ENCODE measurements around the gene ZNF646.
"Not testable (repeated sequence)": the region's sequence is repeated elsewhere in the genome, so short reads cannot be mapped to it uniquely, and the experiment has no call there.

The ZNF646 gene

DNA sequence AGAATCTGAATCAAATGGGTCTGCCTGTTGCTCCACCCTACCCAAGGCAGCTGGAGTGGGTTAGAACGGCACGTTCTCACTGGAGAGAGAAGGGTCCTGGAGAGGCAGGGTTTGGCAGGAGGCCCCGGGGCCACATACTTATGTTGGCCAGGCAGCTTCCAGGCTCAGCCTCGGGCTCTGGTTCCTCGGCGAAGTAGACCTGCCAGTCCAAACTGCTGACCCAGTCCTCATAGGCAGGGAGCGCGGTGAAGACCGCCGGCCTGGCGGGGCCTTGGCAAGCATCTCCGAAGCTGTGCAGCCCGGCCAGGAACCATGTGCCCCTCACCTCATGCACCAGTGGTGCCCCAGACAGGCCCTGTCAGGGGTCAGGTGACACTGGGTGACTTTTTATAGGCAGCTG lies 9.8 kb downstream of the ZNF646 start:
- DNase-seq, result no peak

DNA sequence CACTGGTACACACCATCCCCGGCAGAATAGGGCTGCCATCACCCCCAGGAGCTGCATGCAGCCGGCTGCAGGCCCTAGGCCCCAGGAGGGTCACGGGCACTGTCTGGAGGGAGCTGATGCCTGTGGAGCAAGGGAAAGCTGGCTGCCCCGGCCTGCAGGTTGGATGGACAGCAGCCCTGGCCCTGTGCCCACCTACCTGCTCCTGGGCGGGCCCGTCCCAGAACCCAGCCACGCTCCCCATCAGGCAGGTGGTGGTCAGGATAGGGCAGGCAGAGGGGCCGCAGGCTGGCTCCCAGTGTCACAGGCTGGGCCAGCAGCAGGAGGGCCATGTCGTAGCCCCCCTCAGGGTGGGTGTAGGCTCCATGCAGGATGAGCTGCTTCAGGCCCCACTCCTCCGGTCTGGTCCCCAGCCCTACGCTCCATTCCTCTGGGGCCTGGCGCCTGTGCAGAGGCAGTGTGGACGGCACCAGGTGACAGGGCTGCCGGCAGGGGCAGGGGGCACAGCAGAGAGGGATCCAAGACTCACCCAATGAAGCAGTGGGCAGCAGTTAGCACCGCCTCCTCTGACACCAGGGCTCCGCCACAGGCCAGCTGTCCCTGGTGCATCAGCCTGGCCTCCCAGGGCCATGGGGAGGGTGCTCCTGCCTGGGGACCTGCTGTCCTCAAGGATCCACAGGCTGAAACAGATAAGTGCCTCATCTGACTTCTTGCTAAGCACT lies 10.5 kb downstream of the ZNF646 start:
- no peak for DNase-seq

DNA sequence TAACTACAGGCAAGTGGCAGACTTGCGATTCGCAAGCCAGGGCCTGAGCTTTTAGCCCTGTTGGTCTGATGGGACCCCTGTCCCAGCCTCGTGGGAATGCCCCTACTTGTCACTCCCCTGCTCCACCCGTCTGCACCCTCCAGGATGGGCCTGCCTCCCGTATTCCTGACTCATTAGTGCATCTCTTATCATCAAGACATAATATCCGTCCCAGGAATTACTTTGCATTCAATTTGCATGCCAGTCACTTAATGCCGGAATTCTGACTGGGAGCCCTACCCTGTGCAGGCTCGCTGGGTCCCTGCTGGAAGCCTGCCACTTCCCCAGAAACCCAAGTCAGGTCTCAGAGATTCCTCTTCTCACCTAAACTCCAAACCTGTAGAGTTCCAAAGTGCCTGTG lies 11.2 kb downstream of the ZNF646 start:
- DNase-seq, result no peak

DNA sequence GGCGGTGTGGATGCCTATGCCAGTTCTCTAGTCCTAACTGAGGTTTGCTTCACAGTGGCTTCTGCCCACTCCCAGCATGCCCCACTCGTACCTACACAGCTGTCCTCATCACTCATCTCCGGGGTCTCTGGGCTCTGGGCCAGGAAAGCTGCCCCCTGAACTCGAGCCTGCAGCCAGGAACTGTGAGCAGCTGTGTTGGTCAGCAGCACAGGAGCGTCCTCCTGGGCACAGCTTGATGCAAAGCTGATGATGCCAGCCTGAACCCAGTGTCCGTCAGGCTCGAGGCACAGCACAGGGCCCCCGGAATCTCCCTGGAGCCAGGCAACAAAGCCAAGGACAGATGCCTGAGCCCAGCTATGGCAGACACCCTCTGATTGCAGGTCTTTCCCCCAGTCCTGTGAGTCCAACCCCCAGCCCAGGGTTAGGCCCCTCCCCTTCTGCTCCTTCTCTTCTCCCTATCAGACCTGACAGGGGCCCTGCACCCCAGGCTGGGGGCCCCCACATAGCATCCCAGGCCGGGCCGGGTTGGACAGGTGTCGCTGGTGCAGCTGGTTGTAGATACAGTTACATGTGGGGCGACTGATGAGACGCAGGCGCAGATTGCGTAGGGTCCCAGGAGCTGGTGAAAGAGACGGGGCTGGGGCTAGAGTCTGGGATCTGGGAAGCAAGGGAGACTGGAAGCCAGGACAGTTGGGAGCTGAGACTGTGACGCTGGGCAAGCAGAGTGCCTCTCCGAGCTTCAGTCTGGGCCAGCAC lies 11.8 kb downstream of the ZNF646 start:
- no peak for DNase-seq

DNA sequence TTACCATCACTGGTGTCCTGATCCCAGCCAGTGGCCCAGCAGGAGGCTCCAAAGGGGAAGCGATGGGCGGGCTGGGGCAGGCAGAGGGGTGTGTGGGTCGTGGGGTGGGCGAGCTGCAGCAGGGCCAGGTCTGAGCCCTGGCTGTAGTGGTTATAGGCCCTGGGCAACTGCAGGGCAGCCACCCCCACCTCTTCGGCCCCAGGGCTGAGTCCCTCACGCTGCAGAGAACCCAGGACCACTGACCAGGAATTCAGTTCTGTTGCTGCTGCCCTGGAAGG lies 12.3 kb downstream of the ZNF646 start:
- no peak for DNase-seq

DNA sequence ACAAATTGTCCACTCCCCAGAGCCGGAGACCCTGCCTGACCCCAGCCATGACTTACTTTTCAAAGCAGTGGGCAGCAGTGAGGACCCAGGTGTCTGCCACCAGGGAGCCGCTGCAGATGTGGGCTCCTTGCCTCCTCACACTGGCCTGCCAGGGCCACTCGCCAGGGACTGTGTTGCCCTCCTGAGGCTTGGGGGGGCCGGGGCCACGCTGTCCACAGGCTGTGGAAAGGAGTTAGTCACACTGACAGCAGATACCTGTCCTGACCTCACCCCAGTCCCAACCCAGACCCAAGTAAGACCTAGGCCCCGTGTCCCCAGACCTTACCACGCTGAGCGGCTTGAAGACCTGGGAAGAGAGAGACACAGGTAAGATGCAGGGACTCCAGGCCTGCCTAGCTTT lies 13.3 kb downstream of the ZNF646 start:
- DNase-seq, result no peak

DNA sequence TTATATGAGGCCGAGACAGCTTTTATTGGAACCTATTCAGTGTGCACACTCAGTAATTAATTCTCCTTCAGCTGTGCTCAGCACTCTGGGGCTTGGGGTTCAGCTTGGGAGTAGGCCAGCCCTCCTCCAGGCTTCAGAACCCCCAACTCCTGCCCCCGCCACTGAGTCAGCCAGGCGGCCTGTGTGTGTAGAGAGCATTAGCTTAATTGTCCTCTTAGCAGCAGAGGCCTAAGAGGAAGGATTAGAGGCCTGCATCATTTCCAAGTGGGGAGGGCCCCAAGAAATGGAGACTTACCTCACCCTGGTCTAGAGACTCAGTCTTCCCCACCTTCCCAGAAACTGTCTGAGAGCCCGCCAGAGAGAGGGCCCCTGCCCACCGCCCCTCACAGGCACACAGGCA lies 13.7 kb downstream of the ZNF646 start:
- DNase-seq, result no peak

DNA sequence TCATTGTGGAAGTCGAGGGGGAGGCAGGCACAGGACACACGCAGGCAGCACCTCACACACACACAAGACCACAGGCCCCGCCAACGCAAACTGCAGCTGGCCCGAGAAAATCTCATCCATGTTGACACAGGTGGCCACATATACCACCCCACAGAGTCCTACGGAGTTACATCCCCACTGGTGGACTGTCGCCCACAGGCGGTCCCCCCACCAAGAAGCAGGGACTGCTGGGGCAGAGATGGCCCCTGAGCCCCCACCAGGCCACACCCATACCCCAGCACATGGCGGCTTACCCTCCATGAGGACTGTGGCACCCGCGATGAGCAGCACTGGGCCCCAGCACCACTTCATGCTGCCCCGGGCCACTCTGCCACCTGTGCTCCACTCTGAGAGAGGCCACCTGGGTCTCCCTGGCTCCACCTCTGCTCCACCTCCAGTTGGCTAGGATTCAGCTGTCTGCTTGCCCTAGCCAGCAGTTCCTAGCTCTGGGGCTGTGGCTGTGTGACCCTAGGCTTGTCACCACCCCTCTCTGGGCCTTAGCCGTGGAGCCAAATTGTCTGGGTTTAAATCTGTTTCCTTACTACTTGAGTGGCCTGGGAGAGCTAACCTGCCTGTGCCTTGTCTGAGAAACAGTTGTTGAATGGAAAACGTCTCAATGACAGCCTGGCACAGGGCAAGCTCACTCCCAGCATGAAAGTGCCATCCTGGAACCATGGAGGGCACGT lies 14.4 kb downstream of the ZNF646 start, which contains the start of gene PRSS53:
PRSS53 (minus strand) TSS at position 485 of the 725 bp plus-strand sequence; CDS start at position 351, 134 bp downstream.
- DNase-seq, result no peak

DNA sequence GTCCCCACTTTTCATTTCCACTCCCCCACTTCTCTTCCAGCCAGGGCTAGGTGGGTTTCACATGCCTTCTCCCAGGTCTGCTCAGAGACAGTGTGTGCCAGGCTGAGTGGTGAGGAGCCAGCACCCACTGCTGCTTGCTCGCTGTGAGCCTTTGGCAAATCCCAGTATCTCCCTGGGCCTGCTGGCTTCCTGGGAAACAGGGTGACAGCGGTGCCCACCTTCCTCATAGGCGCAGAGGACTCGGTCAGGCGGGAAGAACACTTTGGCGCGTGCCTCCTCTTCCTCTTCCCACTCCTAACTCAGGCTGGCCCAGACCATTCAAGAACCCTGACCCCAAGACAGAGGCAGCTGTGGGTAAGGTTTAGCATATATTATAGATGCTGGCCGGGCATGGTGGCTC lies 15.0 kb downstream of the ZNF646 start:
- no peak for DNase-seq

DNA sequence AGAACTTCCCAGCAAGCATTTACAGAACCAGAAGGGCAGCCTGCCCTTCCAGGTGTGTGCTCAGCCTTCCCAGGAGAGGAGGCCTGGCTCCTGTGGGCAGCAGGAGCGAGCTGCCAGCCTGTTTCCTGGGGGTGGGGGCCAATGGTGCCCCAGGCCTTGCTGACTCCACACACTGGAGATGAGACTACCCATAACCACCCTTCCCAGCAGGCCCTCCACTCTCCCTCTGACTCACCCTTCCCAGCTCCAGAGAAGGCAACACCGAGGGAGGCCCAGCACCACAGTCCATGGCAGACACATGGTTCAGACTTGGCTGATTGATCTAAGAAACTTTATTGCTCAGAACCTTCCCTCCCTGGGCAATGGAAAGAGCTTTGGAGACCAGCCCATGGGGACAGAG lies 16.3 kb downstream of the ZNF646 start:
- DNase-seq, result peak in 1 of 14 donors; percentile 47

DNA sequence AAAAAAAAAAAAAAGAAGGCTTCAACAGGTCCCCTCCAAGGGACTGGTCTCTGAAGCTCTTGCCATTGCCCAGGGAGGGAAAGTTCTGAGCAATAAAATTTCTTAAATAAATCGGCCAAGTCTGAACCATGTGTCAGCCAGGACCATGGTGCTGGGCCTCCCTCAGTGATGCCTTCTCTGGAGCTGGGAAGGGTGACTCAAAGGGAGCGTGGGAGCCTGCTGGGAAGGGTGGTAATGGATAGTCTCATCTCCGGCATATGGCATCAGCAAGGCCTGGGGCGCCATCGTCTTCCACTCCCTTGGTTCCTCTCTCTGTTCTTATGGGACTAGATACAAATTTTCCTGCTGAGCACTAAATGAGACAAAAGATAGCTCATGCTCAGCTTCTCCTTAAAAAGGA lies 18.1 kb downstream of the ZNF646 start:
- no peak for DNase-seq

DNA sequence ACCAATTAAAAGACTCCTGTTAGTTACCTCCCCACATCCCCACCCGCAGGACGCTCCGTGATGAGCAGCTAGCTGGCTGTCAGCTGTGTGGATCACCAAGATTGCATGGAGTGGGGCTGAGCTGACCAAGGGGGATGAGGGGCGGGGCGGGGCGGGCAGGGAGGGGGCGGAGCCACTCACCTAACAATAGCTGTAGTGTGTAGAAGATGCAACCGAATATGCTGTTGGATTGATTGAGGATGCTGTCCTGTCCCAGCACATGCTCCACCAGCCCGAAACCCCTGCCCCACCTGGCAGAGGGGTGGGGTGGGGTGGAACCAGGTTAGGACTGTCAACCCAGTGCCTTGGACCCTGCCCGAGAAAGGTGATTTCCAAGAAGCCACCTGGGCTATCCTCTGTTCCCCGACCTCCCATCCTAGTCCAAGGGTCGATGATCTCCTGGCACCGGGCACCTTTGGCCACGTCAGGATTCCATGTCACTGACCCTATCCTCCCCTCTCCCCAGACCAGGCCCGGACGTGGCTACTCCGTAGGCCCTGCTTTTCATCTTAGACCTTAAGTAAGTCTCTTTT lies 19.0 kb downstream of the ZNF646 start:
- peak in 10 of 14 donors; percentile 13 to 78 (median 40) for DNase-seq

DNA sequence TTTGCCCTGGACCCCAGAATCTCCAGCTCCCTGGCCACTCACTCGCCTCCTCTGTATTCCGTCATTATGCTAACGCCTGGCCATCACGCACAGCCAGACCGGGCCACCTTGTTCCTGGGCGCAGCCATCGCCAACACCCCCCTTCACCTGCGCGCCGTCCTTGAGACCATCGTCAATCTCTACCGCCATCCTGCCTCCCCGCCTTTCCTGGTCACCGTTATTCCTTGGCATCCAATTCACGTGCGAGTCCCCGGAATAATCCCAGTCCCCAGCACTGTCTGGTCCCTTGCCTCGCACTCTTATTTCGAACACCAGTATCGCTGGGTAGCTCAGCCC lies 19.8 kb downstream of the ZNF646 start:
- peak in 4 of 14 donors; percentile 39 to 61 (median 50) for DNase-seq

DNA sequence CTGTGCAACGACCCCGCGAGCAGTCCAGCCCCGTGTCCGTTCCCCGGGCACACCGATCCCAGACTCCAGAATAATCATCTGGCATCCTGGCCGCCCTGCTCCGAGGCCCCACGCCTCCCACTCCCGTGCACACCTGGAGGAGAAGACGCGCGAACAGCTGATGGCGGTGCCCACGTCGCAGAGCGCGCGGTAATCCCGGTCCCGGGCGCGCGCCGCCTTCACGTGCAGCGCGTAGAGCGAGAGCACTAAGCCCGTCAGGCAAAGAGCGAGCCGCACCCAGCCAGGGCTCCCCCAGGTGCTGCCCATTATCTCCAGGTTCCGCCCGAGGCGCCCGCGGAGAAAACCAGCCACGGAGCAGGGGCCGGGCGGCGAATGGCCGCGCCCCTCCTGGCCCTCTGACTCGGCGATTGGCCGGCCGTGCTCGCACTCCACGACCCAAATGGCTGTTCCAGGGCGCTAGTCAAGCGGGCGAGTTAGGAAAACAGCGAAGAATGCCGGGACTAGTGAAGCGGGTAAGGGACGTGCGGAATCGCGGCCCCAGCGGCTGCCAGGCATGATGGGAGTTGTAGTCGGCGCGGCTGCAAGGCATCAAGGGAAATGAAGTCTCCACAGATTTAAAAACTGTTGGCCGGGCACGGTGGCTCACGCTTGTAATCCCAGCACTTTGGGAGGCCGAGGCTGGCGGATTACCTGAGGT lies 20.4 kb downstream of the ZNF646 start, which contains the start of gene VKORC1:
VKORC1 (minus strand) TSS at position 374 of the 697 bp plus-strand sequence; CDS start at position 306, 68 bp downstream.
- peak; percentile 45 to 97 (median 86) for DNase-seq

DNA sequence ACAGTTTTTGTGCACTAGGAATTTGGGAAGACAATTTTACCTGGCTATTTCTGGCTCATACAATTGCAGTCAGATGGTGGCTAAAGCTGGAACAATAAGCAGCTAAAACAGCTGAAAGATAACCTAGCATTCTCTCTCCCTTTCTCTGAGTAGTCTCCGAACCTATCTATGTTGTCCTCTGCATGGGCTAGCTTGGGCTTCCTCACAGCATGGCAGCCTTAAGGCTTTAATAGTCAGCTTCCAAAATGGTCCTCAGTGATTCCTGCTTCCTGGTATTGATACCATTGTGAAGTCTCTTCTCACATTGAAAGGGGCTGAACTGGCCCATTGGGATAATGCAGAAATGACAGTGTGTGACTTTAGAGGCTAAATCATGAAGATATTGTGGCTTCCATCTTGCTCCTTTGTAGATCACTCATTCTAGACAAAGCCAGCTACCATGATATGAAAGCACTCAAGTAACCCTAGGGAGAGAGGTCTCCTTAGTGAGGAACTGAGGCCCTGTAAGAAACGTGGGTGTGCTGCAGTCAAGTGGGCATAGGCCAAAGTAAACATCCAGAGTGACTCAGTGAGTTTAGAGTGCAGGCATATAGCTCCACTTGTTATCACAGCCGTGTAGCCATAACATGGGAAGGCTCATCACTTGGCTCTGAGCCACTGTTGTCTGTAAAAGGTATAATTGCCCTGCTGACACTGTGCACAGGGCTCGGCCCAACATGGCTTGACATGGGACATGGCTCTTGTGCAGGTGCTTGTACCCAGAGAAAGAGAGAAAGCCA lies 25.8 kb downstream of the ZNF646 start:
- DNase-seq, result no peak

DNA sequence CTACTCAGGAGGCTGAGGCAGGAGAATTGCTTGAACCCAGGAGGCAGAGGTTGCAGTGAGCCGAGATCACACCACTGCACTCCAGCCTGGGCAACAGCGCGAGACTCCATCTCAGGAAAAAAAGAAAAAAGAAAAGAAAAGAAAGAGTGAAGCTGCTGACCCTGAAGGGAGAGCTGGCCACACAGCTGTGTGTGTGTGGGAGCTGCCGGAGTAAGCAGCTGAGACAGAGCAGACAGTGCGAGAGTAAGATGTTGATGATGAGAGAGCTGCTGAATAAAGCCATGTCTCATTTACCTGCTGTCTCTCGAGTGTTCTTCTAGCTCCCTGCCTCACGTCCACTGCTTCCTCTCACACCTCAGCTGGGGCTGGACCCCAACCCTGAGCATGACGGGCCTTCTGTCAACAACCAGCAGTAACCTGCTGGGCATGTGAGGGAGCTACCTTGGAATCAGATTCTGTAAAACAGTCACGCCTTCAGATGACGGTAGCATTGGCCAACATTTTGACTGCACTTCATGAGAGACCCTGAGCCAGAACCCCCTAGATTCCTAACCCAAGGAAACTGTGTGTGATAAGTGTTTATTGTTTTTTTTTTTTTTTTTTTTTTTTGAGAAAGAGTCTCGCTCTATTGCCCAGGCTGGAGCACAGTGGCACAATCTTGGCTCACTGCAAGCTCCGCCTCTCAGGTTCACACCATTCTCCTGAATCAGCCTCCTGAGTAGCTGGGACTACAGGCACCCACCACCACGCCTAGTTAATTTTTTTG lies 26.8 kb downstream of the ZNF646 start:
- not testable (repeated sequence) for DNase-seq

DNA sequence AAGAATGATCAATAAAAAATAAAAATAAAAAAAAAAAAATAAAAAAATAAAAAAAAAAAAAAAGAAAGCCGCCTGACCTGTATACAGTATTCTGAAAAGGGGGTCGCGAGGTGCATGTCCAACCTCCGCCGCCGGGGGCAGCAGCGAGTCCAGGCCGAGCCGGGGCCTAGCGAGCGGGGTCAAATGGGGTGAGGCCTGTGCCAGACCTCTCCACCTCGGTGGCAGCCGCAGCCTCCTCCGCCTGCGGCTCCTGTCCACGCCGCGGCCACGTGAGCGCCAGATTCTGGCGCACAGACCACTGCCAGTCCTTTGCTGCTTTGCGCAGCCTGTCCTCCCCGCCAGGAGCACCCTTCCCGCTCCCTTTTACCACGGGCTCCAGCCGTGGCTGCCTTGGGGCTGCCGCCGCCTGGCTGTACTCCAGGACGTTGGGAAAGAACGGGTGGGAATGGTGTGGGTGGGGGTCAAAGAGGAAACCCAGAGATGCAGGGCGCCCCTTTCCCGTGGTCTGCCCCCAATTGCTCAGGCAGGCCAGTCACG lies 31.5 kb downstream of the ZNF646 start:
- DNase-seq, result peak; percentile 25 to 84 (median 59)

DNA sequence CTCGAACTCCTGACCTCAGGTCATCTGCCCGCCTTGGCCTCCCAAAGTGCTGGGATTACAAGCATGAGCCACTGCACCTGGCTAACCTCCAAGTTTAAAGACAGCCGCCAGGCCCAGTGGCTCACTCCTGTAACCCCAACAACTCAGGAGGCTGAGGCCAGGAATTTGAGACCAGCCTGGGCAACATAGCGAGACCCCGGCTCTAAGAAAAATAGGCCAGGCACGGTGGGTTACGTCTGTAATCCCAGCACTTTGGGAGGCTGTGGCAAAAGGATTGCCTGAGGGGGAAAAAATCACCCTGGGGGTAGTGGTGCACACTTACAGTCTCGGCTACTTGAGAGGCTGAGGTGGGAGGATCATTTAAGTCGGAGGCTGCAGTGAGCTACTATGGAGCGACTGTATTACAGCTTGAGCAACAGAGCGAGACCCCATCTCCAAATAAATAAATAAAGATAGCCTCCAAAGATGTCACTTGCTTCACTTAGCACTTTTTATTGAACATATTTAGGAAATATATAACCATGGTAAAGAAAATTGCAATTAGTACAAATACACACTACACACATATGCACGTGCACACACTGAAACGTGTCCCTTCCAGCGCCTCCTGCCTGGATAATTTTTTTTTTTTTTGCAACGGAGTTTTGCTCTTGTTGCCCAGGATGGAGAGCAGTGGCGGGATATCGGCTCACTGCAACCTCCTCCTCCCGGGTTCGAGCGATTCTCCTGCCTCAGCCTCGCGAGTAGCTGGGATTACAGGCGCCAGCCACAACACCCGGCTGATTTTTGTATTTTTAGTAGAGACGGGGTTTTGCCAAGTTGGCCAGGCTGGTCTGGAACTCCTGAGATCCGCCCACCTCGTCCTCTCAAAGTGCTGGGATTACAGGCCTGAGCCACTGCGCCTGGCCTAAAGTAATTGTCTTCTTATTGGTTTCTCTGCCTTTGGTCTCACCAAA lies 32.6 kb downstream of the ZNF646 start:
- no peak for DNase-seq

DNA sequence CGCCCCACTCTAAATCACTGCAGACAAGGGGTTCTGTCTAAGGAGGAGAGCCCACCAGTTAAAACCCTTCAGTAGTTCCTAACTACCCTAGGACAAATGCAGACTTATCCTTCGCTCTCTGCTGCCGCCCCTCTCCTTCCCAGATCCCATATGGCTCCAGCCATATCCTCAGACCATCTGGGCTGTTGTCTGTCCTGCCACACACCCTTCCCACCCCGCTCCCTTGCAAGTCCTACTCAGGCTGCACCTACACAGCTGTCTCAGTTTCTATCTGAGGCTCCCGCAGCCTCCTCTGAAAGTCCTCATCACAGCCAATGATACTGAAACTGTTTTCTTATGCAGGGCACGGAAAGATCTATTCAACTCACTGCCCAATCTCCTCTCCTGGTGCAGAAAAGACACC lies 33.2 kb downstream of the ZNF646 start:
- DNase-seq, result no peak

All from C1 segment of cervical spinal cord (tissue), 14 donors.